Right lobe of liver (tissue), 4 donors: ENCODE results near the gene CAPNS1.

Experiments
- POLR2A ChIP-seq: fragments of 450-650 bp; IDR thresholded peaks from one replicate; pipeline ENCODE4 v1.6.1; 2017; ENCODE audit warnings: antibody characterized with exemption, mild to moderate bottlenecking
- TF ChIP-seq, protein P1 (sequence below), 4 donors: fragments of 200-600 bp in 3 of 4; fragments of 450-650 bp in 1 of 4; IDR thresholded peaks; one replicate each; pipeline versions ENCODE4 v1.5.1 to v1.8.0; 2016 to 2022; ENCODE audit warnings: antibody characterized with exemption in 4 of 4, mild to moderate bottlenecking in 2 of 4
- donor health status: DM: no; HTN: no; CAD: no.
- donor health status: DM: no; HTN: no; CAD: no.
- donor health status: DM: no; HTN: yes; CAD: no.

DNA sequence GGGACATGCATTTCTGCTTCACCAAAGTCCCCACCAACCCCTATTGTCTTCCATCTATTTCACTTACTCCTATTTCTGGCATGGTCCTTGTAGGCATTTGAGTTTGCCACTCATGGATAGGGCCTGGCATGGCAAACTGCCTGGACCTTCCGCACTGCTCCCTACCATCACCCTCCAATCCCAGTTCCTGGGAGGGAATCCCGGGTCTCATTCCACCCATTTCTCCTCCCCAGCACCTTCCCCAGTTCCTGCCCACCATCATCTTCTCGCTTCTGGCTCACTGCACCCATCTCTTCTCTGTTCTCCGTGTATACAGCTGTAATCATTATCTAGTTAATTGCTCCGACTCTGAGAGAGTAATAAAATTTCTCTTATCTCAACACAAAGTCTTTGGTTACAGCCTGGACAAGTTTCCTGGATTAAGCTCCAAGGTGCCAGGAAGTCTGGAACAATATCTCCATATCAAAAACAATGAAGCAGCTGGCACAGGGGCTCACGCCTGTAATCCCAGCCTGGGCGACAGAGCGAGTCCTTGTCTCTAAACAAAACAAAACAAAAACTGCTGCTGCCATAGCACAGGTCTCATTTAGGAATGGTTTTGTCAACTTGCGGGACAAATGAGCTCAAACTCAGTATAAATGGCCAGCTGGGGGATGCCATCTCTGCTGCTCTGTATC, 29.4 kb downstream of the CAPNS1 start:
- TF ChIP-seq, protein P1, sequence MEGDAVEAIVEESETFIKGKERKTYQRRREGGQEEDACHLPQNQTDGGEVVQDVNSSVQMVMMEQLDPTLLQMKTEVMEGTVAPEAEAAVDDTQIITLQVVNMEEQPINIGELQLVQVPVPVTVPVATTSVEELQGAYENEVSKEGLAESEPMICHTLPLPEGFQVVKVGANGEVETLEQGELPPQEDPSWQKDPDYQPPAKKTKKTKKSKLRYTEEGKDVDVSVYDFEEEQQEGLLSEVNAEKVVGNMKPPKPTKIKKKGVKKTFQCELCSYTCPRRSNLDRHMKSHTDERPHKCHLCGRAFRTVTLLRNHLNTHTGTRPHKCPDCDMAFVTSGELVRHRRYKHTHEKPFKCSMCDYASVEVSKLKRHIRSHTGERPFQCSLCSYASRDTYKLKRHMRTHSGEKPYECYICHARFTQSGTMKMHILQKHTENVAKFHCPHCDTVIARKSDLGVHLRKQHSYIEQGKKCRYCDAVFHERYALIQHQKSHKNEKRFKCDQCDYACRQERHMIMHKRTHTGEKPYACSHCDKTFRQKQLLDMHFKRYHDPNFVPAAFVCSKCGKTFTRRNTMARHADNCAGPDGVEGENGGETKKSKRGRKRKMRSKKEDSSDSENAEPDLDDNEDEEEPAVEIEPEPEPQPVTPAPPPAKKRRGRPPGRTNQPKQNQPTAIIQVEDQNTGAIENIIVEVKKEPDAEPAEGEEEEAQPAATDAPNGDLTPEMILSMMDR (IDR thresholded peaks at IDR 0.05), result no peak
- TF ChIP-seq POLR2A, result no peak
